GM12878 (cell line): ENCODE results near the gene PHLDB1. TPM values are rescaled to one million over a fixed set of nuclear protein-coding genes. Genes with fewer than 3 reads are reported as not detected.

Experiments used
- ATAC-seq: fragments of 200-7000 bp; cut with Tn5 transposase; 3 replicates; pipeline ENCODE4 v1.9.1; 2020; ENCODE audit warnings: mild to moderate bottlenecking, moderate library complexity
- BruUV-seq: library from RNA; stranded (reverse); fragments of 400-500 nt; replicated peaks from 2 replicates; lab custom pipeline; 2021; lab: Mats Ljungman, UMichigan
- CTCF ChIA-PET: fragments of 300-600 bp; sonication (Branson Sonifier 250); formaldehyde crosslinking; extraction: SDS; loops from one replicate; lab custom pipeline; 2021; ENCODE audit warnings: inconsistent platforms; lab: Yijun Ruan, JAX
- POLR2A ChIA-PET: fragments of 350-600 bp; formaldehyde crosslinking; extraction: SDS; loops from one replicate; lab custom pipeline; 2021; ENCODE audit warnings: inconsistent platforms; lab: Charles Lee
- RAD21 ChIA-PET: fragments of 300-600 bp; sonication (Branson Sonifier 250); formaldehyde crosslinking; loops from one replicate; lab custom pipeline; 2023; ENCODE audit warnings: antibody characterized with exemption; ENCODE audit not compliant: unreplicated experiment; lab: Charles Lee
- SMC1A ChIA-PET: fragments of 300-600 bp; sonication (Branson Sonifier 250); formaldehyde crosslinking; loops from one replicate; lab custom pipeline; 2023; ENCODE audit not compliant: unreplicated experiment, uncharacterized antibody; lab: Charles Lee
- DNase-seq: peaks from one replicate; pipeline ENCODE4 v3.0.0-alpha.2; 2011; ENCODE audit warnings: low read depth, low spot score
- FAIRE-seq: peaks from 3 replicates; lab custom pipeline; 2011; peaks lifted over from hg19 to GRCh38; lab: Jason Lieb, UNC
- H2AFZ ChIP-seq: 2 replicates; pipeline ENCODE4 v1.6.0; 2011; ENCODE audit warnings: low read depth, low read length, control low read depth; ENCODE audit not compliant: control insufficient read depth
- H3K27ac ChIP-seq: 2 replicates; pipeline ENCODE4 v1.5.1; 2011; ENCODE audit warnings: control low read depth; ENCODE audit not compliant: control insufficient read depth, insufficient read depth
- H3K27me3 ChIP-seq, 2 experiments: replicated peaks in 1 of 2; 2 replicates each; pipeline versions ENCODE4 v1.6.0 to v1.6.1; 2011; ENCODE audit warnings: low read length in 1 of 2; ENCODE audit not compliant: control insufficient read depth in 2 of 2, insufficient read depth in 2 of 2
- H3K36me3 ChIP-seq, 2 experiments: 2 replicates each; pipeline ENCODE4 v1.5.1; 2011; ENCODE audit warnings: low read length in 1 of 2; ENCODE audit not compliant: control insufficient read depth in 2 of 2, insufficient read depth in 2 of 2
- H3K4me1 ChIP-seq: 2 replicates; pipeline ENCODE4 v1.6.1; 2011; ENCODE audit warnings: mild to moderate bottlenecking, low read length, moderate library complexity, mixed read lengths; ENCODE audit not compliant: control insufficient read depth, insufficient read depth
- H3K4me2 ChIP-seq: 2 replicates; pipeline ENCODE4 v1.6.0; 2011; ENCODE audit warnings: control low read depth; ENCODE audit not compliant: control insufficient read depth, insufficient read depth
- H3K4me3 ChIP-seq: fragments of 200-600 bp; sonication (generic); 2 replicates; pipeline ENCODE4 v1.5.1; 2016
- H3K79me2 ChIP-seq: 2 replicates; pipeline ENCODE4 v1.6.0; 2011; ENCODE audit warnings: low read length; ENCODE audit not compliant: control insufficient read depth, insufficient read depth
- H3K9ac ChIP-seq: 2 replicates; pipeline ENCODE4 v1.8.0; 2011; ENCODE audit warnings: low read length, control low read depth, mixed read lengths; ENCODE audit not compliant: control insufficient read depth, insufficient read depth
- H3K9me3 ChIP-seq: replicated peaks from 3 replicates; pipeline ENCODE4 v1.5.1; 2011; ENCODE audit warnings: mild to moderate bottlenecking, low read length; ENCODE audit not compliant: control insufficient read depth, insufficient read depth
- H4K20me1 ChIP-seq: 2 replicates; pipeline ENCODE4 v1.6.0; 2011; ENCODE audit not compliant: control insufficient read depth, insufficient read depth
- ATF2 ChIP-seq: IDR thresholded peaks from 2 replicates; pipeline ENCODE4 v1.6.1; 2012; ENCODE audit warnings: low read length, inconsistent platforms
- BRCA1 ChIP-seq: IDR thresholded peaks from 2 replicates; pipeline ENCODE4 v1.6.1; 2011; ENCODE audit warnings: low read depth, low read length, improper control_type of control experiment
- EED ChIP-seq: sonication (generic); IDR thresholded peaks from 2 replicates; pipeline ENCODE4 v1.6.1; 2016; ENCODE audit warnings: antibody characterized with exemption, low read depth
- EZH2 ChIP-seq: IDR thresholded peaks from 2 replicates; pipeline ENCODE4 v1.6.1; 2012; ENCODE audit warnings: low read depth, mild to moderate bottlenecking, control low read depth, inconsistent platforms, low read length, borderline replicate concordance; ENCODE audit not compliant: control insufficient read depth
- FOS ChIP-seq: IDR thresholded peaks from 3 replicates; pipeline ENCODE4 v1.6.1; 2011; ENCODE audit warnings: borderline replicate concordance; ENCODE audit not compliant: insufficient read length; ENCODE audit errors: extremely low read depth
- GABPA ChIP-seq: IDR thresholded peaks from 2 replicates; pipeline ENCODE4 v1.6.1; 2014; ENCODE audit warnings: antibody characterized with exemption, low read depth, mild to moderate bottlenecking, inconsistent platforms
- MEF2B ChIP-seq: fragments of 450-650 bp; IDR thresholded peaks from 2 replicates; pipeline ENCODE4 v1.6.1; 2018; ENCODE audit warnings: mild to moderate bottlenecking, moderate library complexity; ENCODE audit not compliant: partially characterized antibody, poor library complexity, severe bottlenecking
- MLLT1 ChIP-seq: fragments of 450-650 bp; IDR thresholded peaks from 2 replicates; pipeline ENCODE4 v1.6.1; 2016; ENCODE audit warnings: mild to moderate bottlenecking
- MTA2 ChIP-seq: fragments of 450-650 bp; IDR thresholded peaks from 2 replicates; pipeline ENCODE4 v1.6.1; 2016; ENCODE audit warnings: low read depth, mild to moderate bottlenecking, moderate library complexity
- RELA ChIP-seq: fragments of 450-650 bp; IDR thresholded peaks from 2 replicates; pipeline ENCODE4 v1.8.0; 2014; ENCODE audit warnings: borderline replicate concordance; ENCODE audit not compliant: partially characterized antibody
- SPI1 ChIP-seq: IDR thresholded peaks from 2 replicates; pipeline ENCODE4 v1.6.1; 2011; ENCODE audit warnings: low read depth, mild to moderate bottlenecking, low read length, moderate library complexity, borderline replicate concordance; ENCODE audit not compliant: insufficient read depth
- TAF1 ChIP-seq: IDR thresholded peaks from 2 replicates; pipeline ENCODE4 v1.6.1; 2011; ENCODE audit warnings: mild to moderate bottlenecking, low read depth, low read length, borderline replicate concordance
- ZNF24 ChIP-seq: fragments of 450-650 bp; IDR thresholded peaks from 2 replicates; pipeline ENCODE4 v1.6.1; 2017; ENCODE audit warnings: antibody characterized with exemption, mild to moderate bottlenecking
- WGBS: methylation state at CpG from one replicate; pipeline ENCODE4 v1.1.6; 2016; ENCODE audit warnings: low lambda C conversion rate; ENCODE audit not compliant: insufficient replicate concordance, insufficient coverage; ENCODE audit errors: missing lambda C conversion rate; 5-methylcytosine and 5-hydroxymethylcytosine counted together
- in situ Hi-C: fragments of 300-500 bp; cut with MboI; formaldehyde crosslinking; loops from 9 replicates; pipeline ENCODE4 v1.14.3; 2018; ENCODE audit warnings: mixed read lengths
- intact Hi-C: fragments of 100-400 bp; cut with micrococcal nuclease; formaldehyde crosslinking; loops from one replicate; pipeline ENCODE4 v1.14.2; 2022; ENCODE audit not compliant: unreplicated experiment
- polyA plus RNA-seq, 11 experiments: library from polyadenylated mRNA; depleted of rRNA in 4 of 11; unstranded in 6 of 11; stranded (reverse) in 5 of 11; fragments of >200 nt; fragmentation: Nextera tagmentation in 4 of 11; fragmentation: Illumina TruSeq in 1 of 11; extraction: Ambion mirVana in 4 of 11; extraction: Trizol in 1 of 11; gene quantifications; 1 replicate in 1 of 11; 2 replicates in 10 of 11; pipeline versions ENCODE4 v1.2.1 to v1.2.3, GENCODE V29; 2011 to 2016; ENCODE audit warnings: inconsistent platforms in 2 of 11, missing spikeins in 2 of 11, low read depth in 1 of 11
- total RNA-seq, 4 experiments: library from RNA; depleted of rRNA in 3 of 4; stranded (reverse); fragments of >200 nt in 3 of 4; fragmentation: Illumina TruSeq in 1 of 4; extraction: Trizol in 1 of 4; gene quantifications; 2 replicates each; pipeline versions ENCODE4 v1.2.1 to v1.2.3, GENCODE V29; 2013 to 2021

The PHLDB1 gene
- total and polyA plus RNA-seq, 10 of the 15 experiments (the other 5 are each of a cell fraction or from before 2014, with no cell fraction given) = 0.03 to 0.26 (median 0.18) TPM; not detected in 4

DNA sequence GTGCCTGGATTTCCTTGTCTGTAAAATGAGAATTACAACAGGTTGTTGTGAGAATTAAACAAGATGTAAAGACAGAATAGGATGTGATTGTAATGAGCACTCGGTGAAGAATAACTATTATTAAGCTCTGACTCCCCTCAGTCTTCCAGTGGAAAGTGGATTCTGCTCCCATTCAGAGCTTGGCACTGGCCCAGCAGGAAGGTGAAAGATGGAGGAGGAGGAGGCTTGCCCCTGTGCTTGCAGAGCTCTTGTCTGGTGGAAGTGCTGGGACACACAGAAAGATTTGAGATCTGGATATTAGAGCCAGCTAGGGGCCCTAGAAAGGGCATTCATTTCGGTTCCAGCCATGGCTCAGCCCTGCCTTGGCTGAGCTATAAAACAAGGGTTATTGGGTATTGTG lies 28.2 kb downstream of the PHLDB1 start (continued):
- no peak for TF ChIP-seq TAF1
- no peak for TF ChIP-seq FOS

DNA sequence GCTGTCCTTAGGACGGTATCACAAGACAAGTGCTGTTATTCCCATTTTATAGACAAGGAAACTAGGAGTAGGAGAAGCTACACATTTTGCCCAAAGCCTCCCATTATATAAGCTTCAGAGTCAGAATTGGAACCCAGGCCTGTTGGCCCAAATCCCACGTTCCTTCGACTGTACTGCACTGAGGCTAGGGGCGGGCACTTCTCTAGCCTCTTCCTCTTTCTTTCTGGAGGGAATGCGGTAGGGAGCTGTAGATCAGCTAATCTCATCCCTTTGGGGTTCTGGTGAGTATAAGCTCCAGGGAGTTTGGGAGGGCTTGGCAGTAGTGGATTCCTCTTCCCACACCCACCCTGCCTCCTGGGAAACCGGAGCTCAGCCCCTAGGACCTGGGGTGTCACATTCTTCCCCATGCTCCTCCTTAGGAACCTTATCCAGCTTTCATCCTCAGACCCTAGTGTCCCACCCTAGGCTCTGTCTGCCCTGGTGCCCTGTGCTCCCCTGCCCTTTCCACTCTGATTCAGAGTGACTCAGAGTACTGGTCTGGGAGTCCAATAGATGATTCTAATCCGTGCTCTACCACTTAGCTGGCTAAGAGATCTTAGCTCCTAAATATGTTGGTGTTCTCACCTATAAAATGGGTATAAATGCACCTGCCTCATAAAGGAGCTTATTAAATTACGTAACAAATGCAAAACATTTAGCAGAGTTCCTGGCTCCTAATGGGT lies 29.3 kb downstream of the PHLDB1 start:
- POLR2A ChIA-PET = no interaction called here
- no peak overlapping the region for H3K4me2 ChIP-seq
- no peaks in the 10 kb centered on the region for H3K9me3 ChIP-seq
- no peak overlapping the region for H3K9ac ChIP-seq
- ATAC-seq = no peak
- in situ Hi-C loops = no loop called here
- H3K4me3 ChIP-seq = no peak overlapping the region
- no peak overlapping the region for H3K27ac ChIP-seq
- no peaks in the 10 kb centered on the region for H3K4me1 ChIP-seq
- no peaks in the 10 kb centered on the region for H4K20me1 ChIP-seq
- TF ChIP-seq EED (no peak), GABPA (no peak)
- TF ChIP-seq, all 136 proteins: peak for 0
- Histone ChIP-seq H3K27me3 (peaks cover 4 to 9% of the 10 kb centered on the region in 2 experiments), H2AFZ (no peak overlapping the region), H3K36me3 (no peaks in the 10 kb centered on the region), H3K79me2 (no peaks in the 10 kb centered on the region)
- RAD21 ChIA-PET = no interaction called here
- no peak for DNase-seq
- FAIRE-seq = no peak
- intact Hi-C loops = no loop called here
- WGBS = 16% methylated on average over 8 of the region's 8 CpGs
- CTCF ChIA-PET = interaction anchor here (0.6 to 1.8 kb wide), 4 partner anchors 22 to 355 kb away, joined by 3 to 5 read pairs (median 4); no protein-coding TSS in a partner anchor
- no TSS peak for BruUV-seq
- SMC1A ChIA-PET = interaction anchor here (0.8 kb wide), 1 partner anchor 83 kb away, joined by 3 read pairs; no protein-coding TSS in a partner anchor

GRCh38 chr11:118638726-118639125 lies 31.3 kb downstream of the PHLDB1 start:
- no peak overlapping the region for H2AFZ ChIP-seq
- no TSS peak for BruUV-seq
- H3K4me1 ChIP-seq = no peaks in the 10 kb centered on the region
- H3K27ac ChIP-seq = no peak overlapping the region
- H3K9ac ChIP-seq = no peak overlapping the region
- H3K27me3 ChIP-seq = peaks cover 4% of the 10 kb centered on the region in 2 experiments
- ChIA-PET RAD21 (no interaction called here), POLR2A (no interaction called here), SMC1A (no interaction called here), CTCF (no interaction called here)
- no peak overlapping the region for H3K4me2 ChIP-seq
- in situ Hi-C loops = no loop called here
- DNase-seq = no peak
- no peak for ATAC-seq
- FAIRE-seq = no peak
- no peaks in the 10 kb centered on the region for H4K20me1 ChIP-seq
- intact Hi-C loops = no loop called here
- 46% methylated on average over 6 of the region's 6 CpGs for WGBS
- no peak overlapping the region for H3K4me3 ChIP-seq
- H3K36me3 ChIP-seq = no peaks in the 10 kb centered on the region
- no peaks in the 10 kb centered on the region for H3K79me2 ChIP-seq
- H3K9me3 ChIP-seq = no peaks in the 10 kb centered on the region
- TF ChIP-seq MEF2B (no peak), RELA (no peak), BRCA1 (no peak), MTA2 (no peak), ZNF24 (no peak), SPI1 (no peak), EZH2 (no peak), ATF2 (no peak), MLLT1 (no peak)
